ENCODE measurements around the gene LSAMP.

Gene LSAMP

GRCh38 chr3:116429479-116430269, 15.6 kb downstream of the LSAMP start:
- no peak for DNase-seq

- no peak for DNase-seq
Measured at GRCh38 chr3:116426036-116426435, 19.3 kb downstream of the LSAMP start.

- no peak for DNase-seq
Measured at GRCh38 chr3:116425126-116425525, 20.2 kb downstream of the LSAMP start.

- no peak for DNase-seq
Measured at GRCh38 chr3:116423945-116424344, 21.3 kb downstream of the LSAMP start.

GRCh38 chr3:116423374-116423773, 21.9 kb downstream of the LSAMP start:
- DNase-seq, result no peak

GRCh38 chr3:116417151-116417550, 28.1 kb downstream of the LSAMP start:
- DNase-seq, result peak; percentile 11

GRCh38 chr3:116413319-116413718, 32.0 kb downstream of the LSAMP start:
- DNase-seq, result peak; percentile 24

- DNase-seq, result no peak
Measured at GRCh38 chr3:116408473-116408872, 36.8 kb downstream of the LSAMP start.

- DNase-seq, result no peak
Measured at GRCh38 chr3:116405231-116405630, 40.1 kb downstream of the LSAMP start.

- DNase-seq, result no peak
Measured at GRCh38 chr3:116399701-116400226, 45.5 kb downstream of the LSAMP start.

GRCh38 chr3:116394365-116394764, 50.9 kb downstream of the LSAMP start:
- DNase-seq, result peak; percentile 56

- no peak for DNase-seq
Measured at GRCh38 chr3:116393199-116393598, 52.1 kb downstream of the LSAMP start.

- DNase-seq, result no peak
Measured at GRCh38 chr3:116392291-116392690, 53.0 kb downstream of the LSAMP start.

GRCh38 chr3:116391296-116392201, 53.7 kb downstream of the LSAMP start:
- DNase-seq, result no peak

GRCh38 chr3:116390318-116390717, 55.0 kb downstream of the LSAMP start:
- DNase-seq, result no peak

GRCh38 chr3:116388867-116389385, 56.4 kb downstream of the LSAMP start:
- no peak for DNase-seq

GRCh38 chr3:116386168-116386567, 59.1 kb downstream of the LSAMP start:
- no peak for DNase-seq

GRCh38 chr3:116384717-116385116, 60.6 kb downstream of the LSAMP start:
- no peak for DNase-seq

GRCh38 chr3:116378077-116378476, 67.2 kb downstream of the LSAMP start:
- peak; percentile 37 for DNase-seq

- no peak for DNase-seq
Measured at GRCh38 chr3:116374901-116375300, 70.4 kb downstream of the LSAMP start.

- DNase-seq, result no peak
Measured at GRCh38 chr3:116367761-116368395, 77.4 kb downstream of the LSAMP start.

GRCh38 chr3:116356056-116356455, 89.2 kb downstream of the LSAMP start:
- DNase-seq, result no peak

GRCh38 chr3:116354382-116354781, 90.9 kb downstream of the LSAMP start:
- no peak for DNase-seq
